Activated T-cell treated with anti-CD3 and anti-CD28 coated beads, Interleukin-2, amount 50 U/mL, for 24 hours (primary cell): Measurements from ENCODE around the gene SRSF7.
"Not testable (repeated sequence)": the region's sequence is repeated elsewhere in the genome, so short reads cannot be mapped to it uniquely, and the experiment has no call there.

Source experiments
- DNase-seq: peaks from one replicate; pipeline ENCODE4 v3.0.0-alpha.2; 2020
- H3K27ac Mint-ChIP-seq: 2 replicates; pipeline ENCODE4 v1.8.0; 2020; ENCODE audit warnings: mild to moderate bottlenecking, mixed read lengths
- H3K27me3 Mint-ChIP-seq: 2 replicates; pipeline ENCODE4 v1.8.0; 2020; ENCODE audit warnings: mixed read lengths
- H3K36me3 Mint-ChIP-seq: 2 replicates; pipeline ENCODE4 v1.8.0; 2020; ENCODE audit warnings: low read depth, mixed read lengths
- H3K4me1 Mint-ChIP-seq: 2 replicates; pipeline ENCODE4 v1.8.0; 2020; ENCODE audit warnings: low read depth, mixed read lengths
- H3K4me3 Mint-ChIP-seq: 2 replicates; pipeline ENCODE4 v1.8.0; 2020; ENCODE audit warnings: mild to moderate bottlenecking, moderate library complexity, mixed read lengths
- H3K9me3 Mint-ChIP-seq: 2 replicates; pipeline ENCODE4 v1.8.0; 2020; ENCODE audit warnings: mixed read lengths

The SRSF7 gene

GRCh38 chr2:38747819-38748218 lies 3.3 kb downstream of the SRSF7 start:
- peaks cover 84% of the 10 kb centered on the region for H3K36me3 Mint-ChIP-seq
- H3K4me3 Mint-ChIP-seq = peak overlapping the region; percentile 90
- H3K27me3 Mint-ChIP-seq = peaks cover 4% of the 10 kb centered on the region
- peak overlapping the region; percentile 99 for H3K27ac Mint-ChIP-seq
- H3K4me1 Mint-ChIP-seq = peaks cover 78% of the 10 kb centered on the region
- no peaks in the 10 kb centered on the region for H3K9me3 Mint-ChIP-seq
- DNase-seq = no peak

DNA sequence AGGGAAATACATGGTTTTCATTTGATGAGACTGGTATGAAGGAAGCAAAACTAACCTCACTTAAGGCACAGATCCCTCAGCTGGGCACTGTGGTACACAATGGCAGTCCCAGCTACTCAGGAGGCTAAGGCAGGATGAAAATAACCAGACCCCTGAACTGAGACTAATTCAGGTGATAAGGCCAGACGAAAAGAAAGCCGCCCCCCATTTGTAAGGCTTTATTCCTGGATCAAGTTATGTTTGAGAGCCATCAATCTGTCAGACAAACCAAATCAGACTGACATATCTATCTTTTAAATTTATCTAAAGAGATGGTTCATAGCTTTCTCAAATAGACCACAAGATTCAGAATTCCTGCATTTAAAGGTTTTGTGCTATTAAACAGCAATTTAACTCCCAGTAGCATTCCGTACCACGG lies 4.1 kb downstream of the SRSF7 start:
- H3K27ac Mint-ChIP-seq = peak overlapping the region; percentile 99
- peak overlapping the region; percentile 90 for H3K4me3 Mint-ChIP-seq
- H3K9me3 Mint-ChIP-seq = no peaks in the 10 kb centered on the region
- peaks cover 79% of the 10 kb centered on the region for H3K4me1 Mint-ChIP-seq
- no peak for DNase-seq
- peaks cover 92% of the 10 kb centered on the region for H3K36me3 Mint-ChIP-seq
- H3K27me3 Mint-ChIP-seq = peaks cover 4% of the 10 kb centered on the region

DNA sequence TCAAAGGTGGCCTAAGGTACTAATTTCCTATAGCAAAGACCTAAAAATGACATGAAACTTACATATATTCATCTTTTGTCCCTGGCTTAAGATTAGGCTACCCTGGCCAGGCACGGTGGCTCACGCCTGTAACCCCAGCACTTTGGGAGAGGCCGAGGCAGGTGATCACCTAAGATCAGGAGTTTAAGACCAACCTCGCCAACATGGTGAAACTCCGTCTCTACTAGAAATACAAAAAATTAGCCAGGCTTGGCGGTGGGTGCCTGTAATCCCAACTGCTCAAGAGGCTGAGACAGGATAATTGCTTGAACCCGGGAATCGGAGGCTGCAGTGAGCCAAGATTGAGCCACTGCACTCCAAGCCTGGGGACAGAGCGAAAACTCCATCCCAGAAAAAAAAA lies 5.9 kb downstream of the SRSF7 start:
- H3K27me3 Mint-ChIP-seq = no peaks in the 10 kb centered on the region
- H3K4me3 Mint-ChIP-seq = peak overlapping the region; percentile 90
- peaks cover 80% of the 10 kb centered on the region for H3K4me1 Mint-ChIP-seq
- no peak for DNase-seq
- peaks cover 98% of the 10 kb centered on the region for H3K36me3 Mint-ChIP-seq
- H3K9me3 Mint-ChIP-seq = no peaks in the 10 kb centered on the region
- H3K27ac Mint-ChIP-seq = peak overlapping the region; percentile 99

DNA sequence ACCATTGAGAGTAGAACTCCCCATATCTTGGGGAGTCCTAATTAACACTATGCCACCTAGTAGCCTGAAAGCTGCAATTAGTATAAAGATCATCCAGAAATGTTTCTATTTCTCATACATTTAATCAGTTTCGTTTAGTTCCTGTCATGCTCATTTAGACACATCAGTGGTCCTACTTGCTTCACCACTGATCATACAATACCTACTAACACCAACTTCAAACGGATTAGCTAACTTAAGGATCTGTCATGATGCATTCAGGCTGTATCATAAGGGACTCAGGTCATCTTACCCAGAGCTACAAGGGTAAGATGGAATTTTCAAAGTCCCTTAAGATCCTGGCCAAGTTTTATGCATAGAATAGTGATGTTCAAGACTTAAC lies 6.8 kb downstream of the SRSF7 start:
- Mint-ChIP-seq H3K27ac (peak overlapping the region; percentile 99), H3K4me1 (peaks cover 85% of the 10 kb centered on the region), H3K4me3 (peak overlapping the region; percentile 90), H3K9me3 (no peaks in the 10 kb centered on the region), H3K36me3 (peaks cover 96% of the 10 kb centered on the region), H3K27me3 (no peaks in the 10 kb centered on the region)
- DNase-seq = no peak

GRCh38 chr2:38743672-38744398 lies 7.3 kb downstream of the SRSF7 start:
- no peak for DNase-seq
- Mint-ChIP-seq H3K36me3 (peaks cover 96% of the 10 kb centered on the region), H3K4me1 (peaks cover 85% of the 10 kb centered on the region), H3K27me3 (no peaks in the 10 kb centered on the region), H3K9me3 (no peaks in the 10 kb centered on the region), H3K4me3 (peak overlapping the region; percentile 90), H3K27ac (peak overlapping the region; percentile 99)

DNA sequence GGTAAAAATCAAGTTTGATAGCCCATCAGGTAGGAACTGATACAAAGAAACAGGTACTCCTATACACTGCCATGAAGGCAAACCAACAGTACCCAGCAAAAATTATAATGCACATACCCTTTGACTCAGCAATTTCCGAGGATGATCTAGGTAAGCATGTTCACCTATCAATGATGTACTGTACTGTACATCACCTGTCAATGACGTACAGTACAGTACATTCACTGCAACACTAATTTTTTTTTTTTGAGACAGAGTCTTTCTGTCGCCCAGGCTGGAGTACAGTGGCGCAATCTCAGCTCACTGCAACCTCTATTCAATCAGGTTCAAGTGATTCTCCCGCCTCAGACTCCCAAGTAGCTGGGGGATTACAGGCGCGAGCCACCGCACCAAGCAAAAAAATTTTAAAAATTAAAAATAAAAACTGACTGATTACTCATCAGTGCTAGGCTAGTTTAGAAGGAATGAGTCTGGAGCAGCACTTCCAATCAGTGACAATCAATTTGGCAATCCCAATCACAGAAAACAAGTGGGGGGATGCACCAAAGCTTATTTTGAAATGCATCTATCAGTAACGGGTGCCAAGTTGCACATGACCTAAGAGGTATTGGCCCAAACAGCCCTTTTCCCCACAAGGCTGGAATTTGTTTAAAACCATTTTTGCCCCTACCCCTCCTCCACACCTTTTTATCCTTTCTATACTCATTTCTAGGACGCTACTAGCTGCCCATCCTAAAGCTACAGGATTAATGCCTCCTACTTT lies 8.2 kb downstream of the SRSF7 start:
- peak overlapping the region; percentile 99 for H3K27ac Mint-ChIP-seq
- H3K4me3 Mint-ChIP-seq = peak overlapping the region; percentile 26
- H3K36me3 Mint-ChIP-seq = peaks cover 96% of the 10 kb centered on the region
- H3K27me3 Mint-ChIP-seq = no peaks in the 10 kb centered on the region
- no peak for DNase-seq
- H3K9me3 Mint-ChIP-seq = no peaks in the 10 kb centered on the region
- H3K4me1 Mint-ChIP-seq = peaks cover 83% of the 10 kb centered on the region

- Mint-ChIP-seq H3K4me3 (peak overlapping the region; percentile 8), H3K36me3 (peaks cover 96% of the 10 kb centered on the region), H3K4me1 (peaks cover 69% of the 10 kb centered on the region), H3K27ac (peak overlapping the region; percentile 99), H3K27me3 (no peaks in the 10 kb centered on the region), H3K9me3 (no peaks in the 10 kb centered on the region)
- DNase-seq = no peak
These were observed 10.1 kb downstream of the SRSF7 start for GRCh38 chr2:38740851-38741731.

GRCh38 chr2:38739524-38739923 lies 11.6 kb downstream of the SRSF7 start:
- H3K27me3 Mint-ChIP-seq = no peaks in the 10 kb centered on the region
- no peak for DNase-seq
- H3K36me3 Mint-ChIP-seq = peaks cover 92% of the 10 kb centered on the region
- H3K9me3 Mint-ChIP-seq = no peaks in the 10 kb centered on the region
- H3K27ac Mint-ChIP-seq = peak overlapping the region; percentile 75
- H3K4me3 Mint-ChIP-seq = no peak overlapping the region
- H3K4me1 Mint-ChIP-seq = peaks cover 56% of the 10 kb centered on the region

- H3K4me1 Mint-ChIP-seq = peaks cover 42% of the 10 kb centered on the region
- peaks cover 92% of the 10 kb centered on the region for H3K36me3 Mint-ChIP-seq
- H3K9me3 Mint-ChIP-seq = no peaks in the 10 kb centered on the region
- peak overlapping the region; percentile 75 for H3K27ac Mint-ChIP-seq
- no peak overlapping the region for H3K4me3 Mint-ChIP-seq
- DNase-seq = peak; percentile 22
- H3K27me3 Mint-ChIP-seq = no peaks in the 10 kb centered on the region
These were observed 13.2 kb downstream of the SRSF7 start for GRCh38 chr2:38737925-38738324.

DNA sequence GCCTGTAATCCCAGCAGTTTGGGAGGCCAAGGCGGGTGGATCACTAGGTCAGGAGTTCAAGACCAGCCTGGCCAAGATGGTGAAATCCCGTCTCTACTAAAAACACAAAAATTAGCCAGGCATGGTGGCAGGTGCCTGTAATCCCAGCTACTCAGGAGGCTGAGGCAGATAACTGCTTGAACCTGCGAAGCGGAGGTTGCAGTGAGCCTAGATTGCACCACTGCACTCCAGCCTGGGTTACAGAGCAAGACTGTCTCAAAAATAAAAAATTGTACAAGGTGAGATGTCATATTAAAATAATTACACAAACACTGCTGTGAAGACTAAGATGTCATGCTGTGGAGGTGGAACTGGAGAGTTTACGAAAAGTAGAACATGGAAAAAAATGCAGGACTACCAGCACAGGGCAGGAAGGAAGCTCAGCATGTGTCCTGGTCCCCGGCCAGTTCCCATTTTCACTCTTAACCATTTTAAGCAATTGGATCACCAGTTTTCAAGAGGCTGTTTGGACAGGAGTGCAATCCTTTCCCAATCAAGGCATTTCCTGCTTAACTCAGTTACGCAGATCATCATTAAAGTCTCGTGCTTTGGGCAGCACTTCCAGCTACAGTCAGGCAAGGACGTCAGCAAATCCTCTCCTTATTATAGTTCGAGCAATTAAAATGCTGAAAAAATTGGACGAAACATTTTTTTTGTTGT lies 14.0 kb downstream of the SRSF7 start:
- H3K4me3 Mint-ChIP-seq, H3K27me3 Mint-ChIP-seq, H3K9me3 Mint-ChIP-seq: not testable (repeated sequence)
- Mint-ChIP-seq H3K4me1 (peaks cover 37% of the 10 kb centered on the region), H3K27ac (peak overlapping the region; percentile 47), H3K36me3 (peaks cover 91% of the 10 kb centered on the region)
- peak; percentile 24 for DNase-seq

DNA sequence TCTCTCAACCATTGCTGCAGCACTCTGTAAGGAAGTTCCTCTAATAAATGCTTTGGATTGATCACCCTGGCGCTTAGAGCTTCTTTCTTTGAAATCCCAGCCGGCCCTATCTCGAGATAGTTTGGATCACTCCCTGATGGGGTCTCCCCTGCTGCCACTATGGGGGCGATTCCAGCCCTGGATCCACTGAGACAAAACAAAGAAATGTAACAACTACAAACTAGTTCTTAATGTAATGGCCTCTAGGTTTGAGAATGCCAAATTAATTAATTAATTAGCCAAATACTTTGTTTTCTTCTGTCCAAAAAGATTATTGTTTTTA lies 15.2 kb downstream of the SRSF7 start:
- H3K27me3 Mint-ChIP-seq = no peaks in the 10 kb centered on the region
- peaks cover 27% of the 10 kb centered on the region for H3K4me1 Mint-ChIP-seq
- H3K27ac Mint-ChIP-seq = no peak overlapping the region
- H3K36me3 Mint-ChIP-seq = peaks cover 91% of the 10 kb centered on the region
- no peaks in the 10 kb centered on the region for H3K9me3 Mint-ChIP-seq
- H3K4me3 Mint-ChIP-seq = no peak overlapping the region
- DNase-seq = peak; percentile 20

- DNase-seq = no peak
- Mint-ChIP-seq H3K36me3 (peaks cover 94% of the 10 kb centered on the region), H3K4me3 (no peak overlapping the region), H3K27me3 (no peaks in the 10 kb centered on the region), H3K27ac (peak overlapping the region; percentile 73), H3K4me1 (peaks cover 19% of the 10 kb centered on the region), H3K9me3 (no peaks in the 10 kb centered on the region)
These were observed 16.7 kb downstream of the SRSF7 start for GRCh38 chr2:38734299-38735058.

- Mint-ChIP-seq H3K27me3 (no peaks in the 10 kb centered on the region), H3K4me1 (peaks cover 12% of the 10 kb centered on the region), H3K36me3 (peaks cover 86% of the 10 kb centered on the region), H3K9me3 (no peaks in the 10 kb centered on the region), H3K4me3 (no peak overlapping the region), H3K27ac (peak overlapping the region; percentile 34)
- DNase-seq = peak; percentile 25
These were observed 17.7 kb downstream of the SRSF7 start for GRCh38 chr2:38733300-38733971.
